Activated CD4-positive, alpha-beta memory T cell treated with anti-CD3 and anti-CD28 coated beads for 36 hours (primary cell): Measurements from ENCODE around the gene DMXL2. TPM values are rescaled to one million over a fixed set of nuclear protein-coding genes. Genes with fewer than 3 reads are reported as not detected.
"Not testable (repeated sequence)": the region's sequence is repeated elsewhere in the genome, so short reads cannot be mapped to it uniquely, and the experiment has no call there.

ENCODE experiments used
- CTCF ChIA-PET: fragments of 350-600 bp; sonication (Branson Sonifier 250); formaldehyde crosslinking; loops from one replicate; lab custom pipeline; 2021; ENCODE audit warnings: antibody characterized with exemption, inconsistent platforms; lab: Charles Lee
- POLR2A ChIA-PET: fragments of 350-600 bp; sonication (Branson Sonifier 250); formaldehyde crosslinking; loops from one replicate; lab custom pipeline; 2021; ENCODE audit warnings: antibody characterized with exemption; lab: Charles Lee
- DNase-seq: peaks from one replicate; pipeline ENCODE4 v3.0.0-alpha.2; 2020
- H3K27ac Mint-ChIP-seq: one replicate; pipeline ENCODE4 v1.8.0; 2021; ENCODE audit warnings: mixed read lengths
- H3K27me3 Mint-ChIP-seq: one replicate; pipeline ENCODE4 v1.8.0; 2021; ENCODE audit warnings: mixed read lengths
- H3K36me3 Mint-ChIP-seq: one replicate; pipeline ENCODE4 v1.8.0; 2021; ENCODE audit warnings: mixed read lengths
- H3K4me1 Mint-ChIP-seq: one replicate; pipeline ENCODE4 v1.8.0; 2021; ENCODE audit warnings: low read depth, mixed read lengths
- H3K4me3 Mint-ChIP-seq: one replicate; pipeline ENCODE4 v1.8.0; 2021; ENCODE audit warnings: mild to moderate bottlenecking, mixed read lengths
- H3K9me3 Mint-ChIP-seq: one replicate; pipeline ENCODE4 v1.8.0; 2021; ENCODE audit warnings: mixed read lengths
- intact Hi-C: fragments of 100-400 bp; cut with micrococcal nuclease; formaldehyde crosslinking; loops from one replicate; pipeline ENCODE4 v1.15.1; 2023
- total RNA-seq, 2 experiments: library from RNA; stranded (reverse); gene quantifications; one replicate each; pipeline ENCODE4 v1.2.3, GENCODE V29; 2021

The DMXL2 gene
- total RNA-seq, 2 experiments from 2014 or later = 6.1 to 6.3 TPM

- intact Hi-C loops = loop anchor here (10.0 kb wide), 1 partner anchor 113 kb away; the partner anchor contains the start of gene LYSMD2
- ChIA-PET POLR2A (interaction anchor here (0.5 to 1.6 kb wide), 2 partner anchors 18 to 115 kb away, joined by 3 to 9 read pairs; partner anchors contain the start of gene LYSMD2), CTCF (interaction anchor here (0.7 to 4.8 kb wide), 5 partner anchors 28 to 153 kb away, joined by 3 to 34 read pairs (median 3); no protein-coding TSS in a partner anchor)
- Mint-ChIP-seq H3K27ac (no peak overlapping the region), H3K36me3 (no peaks in the 10 kb centered on the region), H3K4me1 (peaks cover 14% of the 10 kb centered on the region), H3K9me3 (no peaks in the 10 kb centered on the region), H3K4me3 (peak overlapping the region; percentile 83), H3K27me3 (peaks cover 13% of the 10 kb centered on the region)
- peak; percentile 63 for DNase-seq
These were observed 501 bp downstream of the DMXL2 start for GRCh38 chr15:51621936-51622603.

- DNase-seq = no peak
- Mint-ChIP-seq H3K36me3 (no peaks in the 10 kb centered on the region), H3K4me3 (peak overlapping the region; percentile 83), H3K27ac (no peak overlapping the region), H3K27me3 (peaks cover 11% of the 10 kb centered on the region), H3K4me1 (peaks cover 14% of the 10 kb centered on the region), H3K9me3 (no peaks in the 10 kb centered on the region)
- intact Hi-C loops = loop anchor here (10.0 kb wide), 1 partner anchor 114 kb away; the partner anchor contains the start of gene LYSMD2
- ChIA-PET CTCF (interaction anchor here (0.7 to 4.8 kb wide), 3 partner anchors 74 to 154 kb away, joined by 3 to 34 read pairs (median 3); no protein-coding TSS in a partner anchor), POLR2A (interaction anchor here (1.6 kb wide), 1 partner anchor 116 kb away, joined by 9 read pairs; the partner anchor contains the start of gene LYSMD2)
These were observed 1.3 kb downstream of the DMXL2 start for GRCh38 chr15:51621155-51621765.

DNA sequence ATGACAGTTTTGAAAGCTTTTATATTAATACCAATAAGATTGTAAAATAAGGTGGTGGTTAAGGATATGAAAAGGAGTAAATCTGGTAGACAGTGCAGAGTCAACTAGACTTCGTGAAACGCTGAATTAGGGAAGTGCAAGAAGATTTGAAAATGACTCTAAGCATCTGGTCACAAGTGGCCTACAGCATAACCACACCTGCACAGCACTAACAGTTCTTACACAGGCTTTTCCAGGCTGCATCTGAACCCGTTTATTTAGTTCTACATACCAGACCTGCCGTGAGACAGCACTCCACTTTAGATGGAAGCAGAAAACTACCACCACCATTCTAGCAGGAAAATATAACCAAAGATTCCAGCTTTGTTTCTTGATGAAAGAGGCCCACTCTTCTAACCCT, 1.9 kb downstream of the DMXL2 start:
- no peak for DNase-seq
- ChIA-PET POLR2A (no interaction called here), CTCF (interaction anchor here (4.8 kb wide), 1 partner anchor 155 kb away, joined by 34 read pairs; no protein-coding TSS in a partner anchor)
- H3K27me3 Mint-ChIP-seq = peaks cover 10% of the 10 kb centered on the region
- H3K9me3 Mint-ChIP-seq = no peaks in the 10 kb centered on the region
- H3K4me3 Mint-ChIP-seq = no peak overlapping the region
- H3K4me1 Mint-ChIP-seq = peaks cover 14% of the 10 kb centered on the region
- intact Hi-C loops = loop anchor here (10.0 kb wide), 1 partner anchor 114 kb away; the partner anchor contains the start of gene LYSMD2
- no peaks in the 10 kb centered on the region for H3K36me3 Mint-ChIP-seq
- H3K27ac Mint-ChIP-seq = no peak overlapping the region

DNA sequence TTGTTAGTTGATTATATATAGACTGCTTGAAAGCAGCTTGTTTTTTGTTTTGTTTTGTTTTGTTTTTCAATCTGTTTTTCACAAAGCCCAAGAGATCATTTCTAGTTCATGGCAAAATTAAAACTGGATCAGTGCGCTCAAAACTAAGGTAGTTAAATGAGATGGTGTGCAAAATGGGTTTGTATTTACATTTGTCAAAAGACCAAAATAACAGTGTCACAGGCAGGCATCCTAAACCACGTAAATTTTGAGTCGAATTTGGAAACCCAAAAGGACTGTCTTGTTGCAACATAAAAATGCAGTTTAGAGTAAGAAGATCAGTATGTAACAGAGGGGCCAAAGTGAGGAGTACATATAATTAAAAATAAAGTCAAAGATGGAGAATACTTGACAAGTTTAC, 2.4 kb downstream of the DMXL2 start:
- Mint-ChIP-seq H3K4me1 (peaks cover 14% of the 10 kb centered on the region), H3K36me3 (no peaks in the 10 kb centered on the region), H3K4me3 (no peak overlapping the region), H3K9me3 (no peaks in the 10 kb centered on the region), H3K27ac (no peak overlapping the region), H3K27me3 (peaks cover 8% of the 10 kb centered on the region)
- POLR2A ChIA-PET = no interaction called here
- intact Hi-C loops = loop anchor here (10.0 kb wide), 1 partner anchor 115 kb away; the partner anchor contains the start of gene LYSMD2
- CTCF ChIA-PET = interaction anchor here (0.5 to 4.8 kb wide), 2 partner anchors 155 to 268 kb away, joined by 3 to 34 read pairs; no protein-coding TSS in a partner anchor
- no peak for DNase-seq

DNA sequence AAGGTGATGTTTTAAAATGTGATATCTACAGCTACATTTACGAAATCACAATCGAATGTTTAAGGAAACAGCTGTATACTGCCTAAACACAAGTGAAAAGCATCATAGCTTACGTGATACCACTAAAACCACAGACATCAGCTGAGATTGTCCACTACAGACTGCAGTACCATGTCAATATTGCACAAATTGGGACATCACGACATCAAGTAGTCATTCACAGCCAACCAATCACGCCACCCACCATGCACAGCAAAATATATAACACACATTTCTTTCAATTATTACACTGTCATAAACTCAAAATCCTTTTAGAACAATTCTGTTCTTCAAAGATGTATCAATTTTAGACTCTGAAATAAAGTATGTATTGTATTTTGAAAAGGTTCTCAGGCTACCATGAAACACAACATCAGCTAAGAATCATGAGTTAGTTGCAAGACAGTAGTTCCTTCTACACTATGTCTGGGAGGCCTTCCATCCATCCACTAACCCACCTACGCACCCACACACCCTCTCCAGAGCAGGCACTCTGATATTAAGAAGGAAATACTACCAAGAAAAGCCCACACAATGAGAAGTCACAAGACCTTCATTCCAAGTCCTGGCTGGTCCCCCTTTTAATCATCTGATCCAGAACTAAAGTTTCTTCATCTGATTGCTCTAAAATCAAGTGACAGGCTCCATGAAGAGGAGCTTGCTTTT, 3.1 kb downstream of the DMXL2 start:
- ChIA-PET CTCF (interaction anchor here (0.5 to 4.8 kb wide), 4 partner anchors 21 to 269 kb away, joined by 3 to 34 read pairs (median 4); no protein-coding TSS in a partner anchor), POLR2A (no interaction called here)
- intact Hi-C loops = loop anchor here (10.0 kb wide), 1 partner anchor 115 kb away; the partner anchor contains the start of gene LYSMD2
- no peak overlapping the region for H3K27ac Mint-ChIP-seq
- H3K4me1 Mint-ChIP-seq = peaks cover 14% of the 10 kb centered on the region
- peaks cover 6% of the 10 kb centered on the region for H3K27me3 Mint-ChIP-seq
- H3K36me3 Mint-ChIP-seq = no peaks in the 10 kb centered on the region
- H3K9me3 Mint-ChIP-seq = no peaks in the 10 kb centered on the region
- no peak overlapping the region for H3K4me3 Mint-ChIP-seq
- no peak for DNase-seq

- H3K27ac Mint-ChIP-seq = no peak overlapping the region
- DNase-seq = no peak
- H3K9me3 Mint-ChIP-seq = peaks cover 5% of the 10 kb centered on the region
- peaks cover 5% of the 10 kb centered on the region for H3K27me3 Mint-ChIP-seq
- POLR2A ChIA-PET = no interaction called here
- intact Hi-C loops = no loop called here
- H3K36me3 Mint-ChIP-seq = no peaks in the 10 kb centered on the region
- H3K4me3 Mint-ChIP-seq = no peak overlapping the region
- CTCF ChIA-PET = interaction anchor here (1.6 kb wide), 1 partner anchor 32 kb away, joined by 4 read pairs; no protein-coding TSS in a partner anchor
- H3K4me1 Mint-ChIP-seq = peaks cover 9% of the 10 kb centered on the region
These were observed 4.7 kb downstream of the DMXL2 start for GRCh38 chr15:51617886-51618285.

- Mint-ChIP-seq H3K36me3 (no peaks in the 10 kb centered on the region), H3K27ac (no peak overlapping the region), H3K9me3 (peaks cover 17% of the 10 kb centered on the region), H3K27me3 (no peaks in the 10 kb centered on the region), H3K4me1 (no peaks in the 10 kb centered on the region), H3K4me3 (no peak overlapping the region)
- intact Hi-C loops = no loop called here
- no peak for DNase-seq
- ChIA-PET CTCF (no interaction called here), POLR2A (no interaction called here)
These were observed 8.6 kb downstream of the DMXL2 start for GRCh38 chr15:51613951-51614350.

GRCh38 chr15:51612669-51613068, 9.9 kb downstream of the DMXL2 start:
- H3K9me3 Mint-ChIP-seq = peaks cover 17% of the 10 kb centered on the region
- CTCF ChIA-PET, H3K27ac Mint-ChIP-seq, POLR2A ChIA-PET, intact Hi-C loops, H3K27me3 Mint-ChIP-seq, H3K36me3 Mint-ChIP-seq, H3K4me1 Mint-ChIP-seq, DNase-seq, H3K4me3 Mint-ChIP-seq: not testable (repeated sequence)

GRCh38 chr15:51603462-51603948, 19.1 kb downstream of the DMXL2 start:
- CTCF ChIA-PET, H3K27me3 Mint-ChIP-seq, H3K36me3 Mint-ChIP-seq, POLR2A ChIA-PET, H3K9me3 Mint-ChIP-seq, H3K4me3 Mint-ChIP-seq, H3K4me1 Mint-ChIP-seq, DNase-seq, H3K27ac Mint-ChIP-seq, intact Hi-C loops: not testable (repeated sequence)

- no peaks in the 10 kb centered on the region for H3K9me3 Mint-ChIP-seq
These were observed 19.6 kb downstream of the DMXL2 start for GRCh38 chr15:51603002-51603401.

GRCh38 chr15:51602484-51602883, 20.1 kb downstream of the DMXL2 start:
- POLR2A ChIA-PET = no interaction called here
- Mint-ChIP-seq H3K27ac (no peak overlapping the region), H3K27me3 (no peaks in the 10 kb centered on the region), H3K4me3 (no peak overlapping the region), H3K9me3 (no peaks in the 10 kb centered on the region), H3K36me3 (no peaks in the 10 kb centered on the region), H3K4me1 (peaks cover 2% of the 10 kb centered on the region)
- intact Hi-C loops = no loop called here
- DNase-seq = no peak
- CTCF ChIA-PET = no interaction called here

More at GRCh38 chr15:51603002-51603401, 19.6 kb downstream of the DMXL2 start:
- DNase-seq = no peak
- Mint-ChIP-seq H3K27ac (no peak overlapping the region), H3K4me1 (peaks cover 2% of the 10 kb centered on the region), H3K36me3 (no peaks in the 10 kb centered on the region), H3K4me3 (no peak overlapping the region), H3K27me3 (no peaks in the 10 kb centered on the region)
- ChIA-PET POLR2A (no interaction called here), CTCF (no interaction called here)
- intact Hi-C loops = no loop called here
